OCI-LY1 (cell line): ENCODE measurements around the gene MTPN.

Source experiments
- CTCF ChIP-seq: fragments of 200-600 bp; sonication (generic), shearing (Covaris generic); IDR thresholded peaks from 2 replicates; pipeline ENCODE4 v1.5.1; 2017; ENCODE audit warnings: mild to moderate bottlenecking, antibody characterized with exemption, low read length, moderate library complexity, mixed read lengths
- EZH2 ChIP-seq: fragments of 200-600 bp; sonication (generic), shearing (Covaris generic); IDR thresholded peaks from 2 replicates; pipeline ENCODE4 v1.8.0; 2017; ENCODE audit warnings: borderline replicate concordance, mixed run types, mild to moderate bottlenecking, antibody characterized with exemption, low read length, moderate library complexity, mixed read lengths

- TF ChIP-seq CTCF (no peak), EZH2 (no peak)
Measured at GRCh38 chr7:136012238-136012637, 35.1 kb upstream of the MTPN start.
